ENCODE results near the gene TOP3B.
"Not testable (repeated sequence)": the region's sequence is repeated elsewhere in the genome, so short reads cannot be mapped to it uniquely, and the experiment has no call there.

Gene TOP3B

GRCh38 chr22:21910367-21910766 lies 72.2 kb downstream of the TOP3B start:
- not testable (repeated sequence) for FAIRE-seq; DNase-seq (ENCODE audit: insufficient read length, low spot score)

GRCh38 chr22:21909871-21910270 lies 72.7 kb downstream of the TOP3B start:
- DNase-seq (ENCODE audit: insufficient read length, low spot score) (no peak), FAIRE-seq (no peak)

- DNase-seq (ENCODE audit: insufficient read length, low spot score) (no peak), FAIRE-seq (no peak)
Observed at GRCh38 chr22:21907638-21908522, 74.7 kb downstream of the TOP3B start.

All from GM19239 (cell line).